CD4-positive, alpha-beta T cell treated with Interleukin-15 for 1 hour (primary cell): ENCODE data around the gene UBL4A.

Experiments
- DNase-seq: peaks from one replicate; pipeline ENCODE4 v3.0.0-alpha.2; 2020

The UBL4A gene

GRCh38 chrX:154481911-154482601, 4.4 kb downstream of the UBL4A start:
- DNase-seq = no peak

- no peak for DNase-seq
Observed at GRCh38 chrX:154481195-154481594, 5.2 kb downstream of the UBL4A start.

- DNase-seq = peak; percentile 91
Observed at GRCh38 chrX:154478728-154479622, 7.4 kb downstream of the UBL4A start, which contains the start of gene LAGE3. Gene LAGE3, minus strand, starts transcription at chrX:154479281. Its CDS starts 366 bp downstream, at chrX:154478915.

GRCh38 chrX:154477891-154478477, 8.4 kb downstream of the UBL4A start:
- no peak for DNase-seq

GRCh38 chrX:154476821-154477220, 9.6 kb downstream of the UBL4A start:
- DNase-seq = no peak

GRCh38 chrX:154473683-154474082, 12.7 kb downstream of the UBL4A start:
- no peak for DNase-seq

GRCh38 chrX:154472685-154473632, 13.5 kb downstream of the UBL4A start:
- DNase-seq = no peak

GRCh38 chrX:154471839-154472684, 14.4 kb downstream of the UBL4A start:
- DNase-seq = no peak

GRCh38 chrX:154470914-154471568, 15.4 kb downstream of the UBL4A start:
- no peak for DNase-seq

GRCh38 chrX:154470434-154470833, 16.0 kb downstream of the UBL4A start:
- no peak for DNase-seq

- no peak for DNase-seq
Observed at GRCh38 chrX:154469880-154470279, 16.5 kb downstream of the UBL4A start.

- no peak for DNase-seq
Observed at GRCh38 chrX:154469114-154469513, 17.3 kb downstream of the UBL4A start.

GRCh38 chrX:154468217-154468616, 18.2 kb downstream of the UBL4A start:
- no peak for DNase-seq

- no peak for DNase-seq
Observed at GRCh38 chrX:154467556-154467955, 18.9 kb downstream of the UBL4A start.

- no peak for DNase-seq
Observed at GRCh38 chrX:154466907-154467306, 19.5 kb downstream of the UBL4A start.

- no peak for DNase-seq
Observed at GRCh38 chrX:154466036-154466435, 20.4 kb downstream of the UBL4A start.

GRCh38 chrX:154465601-154466000, 20.8 kb downstream of the UBL4A start:
- no peak for DNase-seq

GRCh38 chrX:154464806-154465365, 21.5 kb downstream of the UBL4A start:
- no peak for DNase-seq

GRCh38 chrX:154463611-154464220, 22.7 kb downstream of the UBL4A start:
- no peak for DNase-seq

- DNase-seq = no peak
Observed at GRCh38 chrX:154462396-154462795, 24.0 kb downstream of the UBL4A start.
